Endothelial cell of umbilical vein (primary cell): ENCODE measurements around the gene KASH5. TPM values are rescaled to one million over a fixed set of nuclear protein-coding genes. Genes with fewer than 3 reads are reported as not detected.

ENCODE experiments used
- BruUV-seq: library from RNA; stranded (reverse); fragments of 400-500 nt; replicated peaks from 2 replicates; lab custom pipeline; 2021; lab: Mats Ljungman, UMichigan
- CTCF ChIA-PET: fragments of 300-600, 350-600 bp; sonication (Branson Sonifier 250); formaldehyde crosslinking; loops from one replicate; lab custom pipeline; 2021; ENCODE audit warnings: antibody characterized with exemption, inconsistent platforms; lab: Charles Lee
- POLR2A ChIA-PET: fragments of 300-600, 350-600 bp; sonication (Branson Sonifier 250); formaldehyde crosslinking; loops from one replicate; lab custom pipeline; 2021; ENCODE audit warnings: antibody characterized with exemption, inconsistent platforms; lab: Charles Lee
- DNase-seq: peaks from one replicate; pipeline ENCODE4 v3.0.0-alpha.2; 2011; ENCODE audit warnings: low read depth, low spot score
- FAIRE-seq: peaks from 2 replicates; lab custom pipeline; 2011; peaks lifted over from hg19 to GRCh38; lab: Jason Lieb, UNC
- H2AFZ ChIP-seq: 2 replicates; pipeline ENCODE4 v1.6.0; 2012; ENCODE audit warnings: low read depth, low read length, control low read depth, inconsistent platforms
- H3K27ac ChIP-seq: 2 replicates; pipeline ENCODE4 v1.5.1; 2011; ENCODE audit warnings: low read depth, mild to moderate bottlenecking, control low read depth, low read length, moderate library complexity; ENCODE audit not compliant: insufficient read depth
- H3K27me3 ChIP-seq, 2 experiments: 2 replicates each; pipeline versions ENCODE4 v1.6.0 to v1.6.1; 2011; ENCODE audit warnings: low read length in 2 of 2, mixed read lengths in 1 of 2; ENCODE audit not compliant: control insufficient read depth in 2 of 2, insufficient read depth in 2 of 2
- H3K36me3 ChIP-seq, 2 experiments: 2 replicates in 1 of 2; 3 replicates in 1 of 2; pipeline ENCODE4 v1.5.1; 2011; ENCODE audit warnings: low read length in 2 of 2, mild to moderate bottlenecking in 1 of 2, moderate library complexity in 1 of 2; ENCODE audit not compliant: control insufficient read depth in 2 of 2, insufficient read depth in 2 of 2; ENCODE audit errors: extremely low read depth in 1 of 2
- H3K4me1 ChIP-seq: 3 replicates; pipeline ENCODE4 v1.5.1; 2011; ENCODE audit warnings: mild to moderate bottlenecking, low read length; ENCODE audit not compliant: control insufficient read depth, insufficient read depth; ENCODE audit errors: extremely low read depth
- H3K4me2 ChIP-seq: 2 replicates; pipeline ENCODE4 v1.6.1; 2011; ENCODE audit warnings: low read length, control low read depth, mixed read lengths; ENCODE audit not compliant: insufficient read depth
- H3K4me3 ChIP-seq, 3 experiments: fragments of 200-600 bp in 1 of 3; sonication (generic), shearing (Covaris generic) in 1 of 3; replicated peaks in 1 of 3; 2 replicates each; pipeline ENCODE4 v1.5.1; 2011 to 2016; ENCODE audit warnings: control low read depth in 3 of 3, low read length in 3 of 3, mild to moderate bottlenecking in 2 of 3, inconsistent platforms in 1 of 3, low read depth in 1 of 3, moderate library complexity in 1 of 3; ENCODE audit not compliant: insufficient read depth in 1 of 3
- H3K79me2 ChIP-seq: 2 replicates; pipeline ENCODE4 v1.6.0; 2012; ENCODE audit warnings: low read length, inconsistent platforms; ENCODE audit not compliant: control insufficient read depth, insufficient read depth
- H3K9ac ChIP-seq: replicated peaks from 2 replicates; pipeline ENCODE3; 2011; ENCODE audit warnings: low read length, control low read depth; ENCODE audit not compliant: insufficient read depth; ENCODE audit errors: extremely low read depth
- H3K9me1 ChIP-seq: replicated peaks from 3 replicates; pipeline ENCODE4 v1.6.0; 2011; ENCODE audit warnings: mild to moderate bottlenecking, low read length; ENCODE audit not compliant: control insufficient read depth, insufficient read depth; ENCODE audit errors: extremely low read depth
- H3K9me3 ChIP-seq: replicated peaks from 2 replicates; pipeline ENCODE4 v1.5.1; 2012; ENCODE audit warnings: low read length, inconsistent platforms; ENCODE audit not compliant: control insufficient read depth, insufficient read depth
- H4K20me1 ChIP-seq: replicated peaks from 2 replicates; pipeline ENCODE3; 2011; ENCODE audit warnings: mild to moderate bottlenecking, low read length; ENCODE audit not compliant: control insufficient read depth, insufficient read depth; ENCODE audit errors: extremely low read depth
- CTCF ChIP-seq, 2 donors: IDR thresholded peaks; 1 replicate in 1 of 2; 2 replicates in 1 of 2; pipeline ENCODE4 v1.5.1; 2011; ENCODE audit warnings: low read length in 2 of 2, mild to moderate bottlenecking in 2 of 2, moderate library complexity in 2 of 2, control low read depth in 1 of 2, inconsistent platforms in 1 of 2, low read depth in 1 of 2; ENCODE audit not compliant: insufficient read depth in 1 of 2; ENCODE audit errors: extremely low read depth in 1 of 2
- EZH2 ChIP-seq: IDR thresholded peaks from 2 replicates; pipeline ENCODE4 v1.6.1; 2012; ENCODE audit warnings: borderline replicate concordance, low read depth, mild to moderate bottlenecking, moderate library complexity, low read length, inconsistent platforms; ENCODE audit not compliant: severe bottlenecking
- FOS ChIP-seq: IDR thresholded peaks from 2 replicates; pipeline ENCODE4 v1.6.1; 2011; ENCODE audit warnings: mild to moderate bottlenecking, low read length, moderate library complexity, borderline replicate concordance; ENCODE audit not compliant: insufficient read depth
- GATA2 ChIP-seq: IDR thresholded peaks from 2 replicates; pipeline ENCODE4 v1.7.0; 2011; ENCODE audit warnings: low read depth, mild to moderate bottlenecking, moderate library complexity, mixed read lengths, low read length; ENCODE audit not compliant: insufficient read length, insufficient read depth
- JUN ChIP-seq: IDR thresholded peaks from 2 replicates; pipeline ENCODE4 v1.6.1; 2011; ENCODE audit warnings: borderline replicate concordance, low read depth; ENCODE audit not compliant: insufficient read length, insufficient read depth
- MAX ChIP-seq: IDR thresholded peaks from 2 replicates; pipeline ENCODE4 v1.6.1; 2011; ENCODE audit not compliant: insufficient read depth, insufficient read length
- MYC ChIP-seq: IDR thresholded peaks from one replicate; pipeline ENCODE4 v1.6.1; 2011; ENCODE audit warnings: mild to moderate bottlenecking, low read depth, low read length
- POLR2A ChIP-seq: IDR thresholded peaks from 2 replicates; pipeline ENCODE4 v1.6.1; 2012; ENCODE audit warnings: low read depth, mild to moderate bottlenecking, control low read depth, low read length
- POLR2AphosphoS5 ChIP-seq: IDR thresholded peaks from 2 replicates; pipeline ENCODE4 v1.6.1; 2012; ENCODE audit warnings: low read depth, mild to moderate bottlenecking, control low read depth, low read length, moderate library complexity; ENCODE audit not compliant: insufficient read depth
- dilution Hi-C: fragments of 300-500 bp; cut with MboI; formaldehyde crosslinking; loops from one replicate; pipeline ENCODE4 v1.15.0; 2019; ENCODE audit warnings: low sequenced_read_pairs; ENCODE audit not compliant: extremely low pct_ligation_motif_present
- intact Hi-C: fragments of 100-400 bp; cut with micrococcal nuclease; formaldehyde crosslinking; loops from one replicate; pipeline ENCODE4 v1.10.0; 2022
- polyA plus RNA-seq, 4 experiments: library from polyadenylated mRNA; depleted of rRNA in 3 of 4; stranded (reverse) in 3 of 4; unstranded in 1 of 4; fragments of >200 nt; gene quantifications; 2 replicates each; pipeline versions ENCODE4 v1.2.1 to v1.2.3, GENCODE V29; 2011 to 2012; ENCODE audit warnings: missing spikeins in 1 of 4
- total RNA-seq: library from RNA; stranded (reverse); gene quantifications from 2 replicates; pipeline ENCODE4 v1.2.3, GENCODE V29; 2021

The KASH5 gene
- total and polyA plus RNA-seq, 2 donors (not counting 3 experiments of a cell fraction or from before 2014, with no cell fraction given): 0.03 TPM; not detected in 1

- TF ChIP-seq POLR2AphosphoS5 (no peak), EZH2 (no peak), GATA2 (no peak), POLR2A (no peak), JUN (no peak), FOS (no peak), MAX (no peak), MYC (no peak), CTCF (IDR thresholded peaks at IDR 0.05; ENCODE audit: extremely low read depth in 1 of 2, insufficient read depth in 1 of 2, low read depth in 1 of 2, low read length in 2 of 2) (no peak)
- Histone ChIP-seq H3K9me1 (no peaks in the 10 kb centered on the region), H3K27ac (no peak overlapping the region), H3K4me1 (no peaks in the 10 kb centered on the region), H3K4me2 (no peak overlapping the region), H3K4me3 (no peak overlapping the region), H3K9ac (no peak overlapping the region), H2AFZ (no peak overlapping the region), H3K36me3 (no peaks in the 10 kb centered on the region), H4K20me1 (no peaks in the 10 kb centered on the region), H3K27me3 (peaks cover 37 to 54% of the 10 kb centered on the region in 2 experiments), H3K79me2 (no peaks in the 10 kb centered on the region), H3K9me3 (no peaks in the 10 kb centered on the region)
- ChIA-PET CTCF (interaction anchor here (1.2 kb wide), 1 partner anchor 17 kb away, joined by 3 read pairs; no protein-coding TSS in a partner anchor), POLR2A (no interaction called here)
- dilution Hi-C loops (no loop called here), intact Hi-C loops (no loop called here)
- no TSS peak for BruUV-seq
- no peak for DNase-seq
- no peak for FAIRE-seq
Observed at GRCh38 chr19:49418511-49418910, 30.5 kb downstream of the KASH5 start.
